ENCODE data around the gene MSI2. TPM values are rescaled to one million over a fixed set of nuclear protein-coding genes. Genes with fewer than 3 reads are reported as not detected.

Gene MSI2
- total RNA-seq, 1 donor from 2014 or later: 181 TPM

DNA sequence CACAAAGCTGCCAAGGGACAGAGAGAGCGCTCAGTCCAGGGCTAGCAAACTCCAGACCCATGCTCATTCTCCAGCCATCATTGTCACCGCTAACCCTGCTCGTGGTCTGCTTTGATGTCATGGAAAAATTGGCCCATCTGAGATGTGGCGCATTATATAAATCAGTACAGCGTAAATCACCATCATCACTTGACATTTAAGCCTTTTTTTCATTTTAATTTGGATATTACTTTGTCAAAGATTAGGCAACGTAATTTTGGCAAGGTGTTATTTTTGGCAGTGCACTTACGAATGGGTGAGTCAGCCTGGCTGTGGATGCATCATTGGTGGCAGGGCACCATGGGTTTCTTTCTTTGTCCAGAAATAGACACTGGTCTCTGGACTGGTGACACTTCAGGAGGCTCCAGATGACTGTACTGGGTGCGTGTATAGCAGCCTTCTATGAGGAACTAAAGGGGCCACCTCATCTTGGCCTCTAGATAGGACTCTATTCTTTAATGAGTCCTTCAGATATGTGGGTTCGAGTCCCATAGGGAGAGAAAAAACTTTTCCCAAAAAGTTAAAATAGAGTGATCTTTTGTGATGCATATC is 166.3 kb downstream of the MSI2 start:
- Mint-ChIP-seq H3K27me3 (ENCODE audit: low read depth) (no peaks in the 10 kb centered on the region), H3K4me1 (ENCODE audit: low read depth) (peaks cover 41% of the 10 kb centered on the region), H3K27ac (peak overlapping the region; percentile 38), H3K36me3 (ENCODE audit: low read depth) (peaks cover 19% of the 10 kb centered on the region), H3K4me3 (ENCODE audit: low read depth) (no peak overlapping the region), H3K9me3 (no peaks in the 10 kb centered on the region)
- no peak for DNase-seq (ENCODE audit: low spot score)
- intact Hi-C loops (cut with micrococcal nuclease): no loop called here

DNA sequence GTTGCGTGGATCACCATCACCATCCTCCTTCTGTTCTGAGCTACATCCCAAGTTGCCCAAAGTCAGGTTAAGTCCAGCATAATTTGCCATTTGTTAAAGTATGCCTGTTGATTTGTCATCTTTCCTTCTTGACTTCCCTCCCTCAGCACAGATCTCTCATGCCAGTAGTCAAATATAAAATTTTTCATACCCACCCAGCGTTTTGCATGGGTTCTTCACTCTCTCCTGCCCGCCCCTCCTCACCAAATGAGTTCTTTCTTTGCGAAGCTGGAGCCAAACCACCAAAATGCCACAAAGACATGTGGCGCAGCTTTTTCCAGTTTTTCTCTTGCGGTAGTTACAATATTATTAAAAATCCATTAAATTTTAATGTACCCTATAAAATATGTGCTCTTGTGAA is 167.2 kb downstream of the MSI2 start:
- Mint-ChIP-seq H3K27ac (no peak overlapping the region), H3K27me3 (ENCODE audit: low read depth) (no peaks in the 10 kb centered on the region), H3K4me1 (ENCODE audit: low read depth) (peaks cover 38% of the 10 kb centered on the region), H3K36me3 (ENCODE audit: low read depth) (peaks cover 19% of the 10 kb centered on the region), H3K4me3 (ENCODE audit: low read depth) (no peak overlapping the region), H3K9me3 (no peaks in the 10 kb centered on the region)
- intact Hi-C loops (cut with micrococcal nuclease): no loop called here
- DNase-seq (ENCODE audit: low spot score): no peak

DNA sequence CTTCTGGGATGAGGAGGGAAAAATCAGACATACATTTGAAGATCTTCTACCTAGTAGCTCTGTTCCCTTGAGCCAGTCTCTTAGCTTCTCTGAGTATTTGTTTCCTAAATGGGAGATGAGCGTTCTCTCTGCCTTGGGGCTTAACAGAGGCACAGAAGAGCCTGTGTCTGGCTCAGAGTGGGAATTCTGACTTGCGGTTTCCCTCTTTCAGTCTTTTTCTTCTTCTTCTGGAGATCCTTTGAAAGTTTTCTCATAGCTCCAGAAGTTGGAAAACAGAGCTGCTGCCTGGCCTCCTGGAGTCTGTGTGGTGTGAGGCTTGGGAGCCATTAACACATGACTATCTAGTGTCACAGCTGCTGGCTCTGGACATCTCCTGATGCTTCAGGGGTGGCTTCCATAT is 167.9 kb downstream of the MSI2 start:
- Mint-ChIP-seq H3K4me3 (ENCODE audit: low read depth) (no peak overlapping the region), H3K27ac (no peak overlapping the region), H3K27me3 (ENCODE audit: low read depth) (no peaks in the 10 kb centered on the region), H3K36me3 (ENCODE audit: low read depth) (peaks cover 19% of the 10 kb centered on the region), H3K9me3 (no peaks in the 10 kb centered on the region), H3K4me1 (ENCODE audit: low read depth) (peaks cover 37% of the 10 kb centered on the region)
- DNase-seq (ENCODE audit: low spot score): no peak
- intact Hi-C loops (cut with micrococcal nuclease): no loop called here

DNA sequence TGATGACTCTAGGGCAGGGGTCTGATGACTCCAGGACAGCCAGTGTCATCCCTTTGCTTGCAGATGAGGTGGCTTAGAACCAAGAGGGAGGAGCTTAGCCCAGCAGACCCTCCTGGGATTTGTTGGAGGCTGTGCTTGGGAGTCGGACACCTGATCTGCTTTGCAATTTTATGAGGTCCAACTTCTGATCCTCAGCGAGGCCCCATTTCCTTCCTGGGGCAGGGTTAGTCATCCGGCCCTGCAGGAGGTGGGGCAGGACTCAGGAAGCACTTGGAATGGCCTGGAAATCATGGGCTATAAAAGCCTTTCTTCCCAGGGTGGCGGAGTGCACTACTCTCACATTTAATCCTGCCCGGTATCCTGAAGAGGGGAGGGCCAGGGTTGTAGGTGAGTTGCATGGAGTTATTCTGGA is 168.5 kb downstream of the MSI2 start:
- H3K4me3 Mint-ChIP-seq (ENCODE audit: low read depth): no peak overlapping the region

DNA sequence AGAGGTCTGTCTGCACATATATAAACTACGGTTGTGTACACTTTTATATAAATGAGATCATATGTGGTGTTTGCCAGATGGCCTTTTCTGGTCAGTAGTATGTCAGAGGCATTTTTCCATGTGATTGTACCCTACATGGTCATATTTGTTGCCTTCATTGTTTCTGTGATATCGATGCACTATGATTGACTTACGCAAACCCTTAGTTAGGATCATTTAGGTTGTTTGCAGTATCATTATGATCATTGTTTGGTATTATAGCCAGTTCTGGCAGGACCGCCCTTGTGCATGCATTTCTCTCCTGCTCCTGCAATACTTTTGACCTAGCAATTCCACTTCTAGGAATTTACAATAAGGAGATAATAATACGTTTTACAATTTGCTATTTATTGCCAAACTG is 169.1 kb downstream of the MSI2 start:
- Mint-ChIP-seq H3K9me3 (no peaks in the 10 kb centered on the region), H3K4me1 (ENCODE audit: low read depth) (peaks cover 37% of the 10 kb centered on the region), H3K27me3 (ENCODE audit: low read depth) (no peaks in the 10 kb centered on the region), H3K4me3 (ENCODE audit: low read depth) (no peak overlapping the region), H3K36me3 (ENCODE audit: low read depth) (peaks cover 22% of the 10 kb centered on the region), H3K27ac (peak overlapping the region; percentile 13)
- DNase-seq (ENCODE audit: low spot score): no peak
- intact Hi-C loops (cut with micrococcal nuclease): no loop called here

More for the DNA sequence above, 168.5 kb downstream of the MSI2 start:
- H3K9me3 Mint-ChIP-seq: no peaks in the 10 kb centered on the region
- H3K27me3 Mint-ChIP-seq (ENCODE audit: low read depth): no peaks in the 10 kb centered on the region
- H3K27ac Mint-ChIP-seq: no peak overlapping the region
- intact Hi-C loops (cut with micrococcal nuclease): no loop called here
- H3K4me1 Mint-ChIP-seq (ENCODE audit: low read depth): peaks cover 37% of the 10 kb centered on the region
- DNase-seq (ENCODE audit: low spot score): no peak
- peaks cover 19% of the 10 kb centered on the region for H3K36me3 Mint-ChIP-seq (ENCODE audit: low read depth)

DNA sequence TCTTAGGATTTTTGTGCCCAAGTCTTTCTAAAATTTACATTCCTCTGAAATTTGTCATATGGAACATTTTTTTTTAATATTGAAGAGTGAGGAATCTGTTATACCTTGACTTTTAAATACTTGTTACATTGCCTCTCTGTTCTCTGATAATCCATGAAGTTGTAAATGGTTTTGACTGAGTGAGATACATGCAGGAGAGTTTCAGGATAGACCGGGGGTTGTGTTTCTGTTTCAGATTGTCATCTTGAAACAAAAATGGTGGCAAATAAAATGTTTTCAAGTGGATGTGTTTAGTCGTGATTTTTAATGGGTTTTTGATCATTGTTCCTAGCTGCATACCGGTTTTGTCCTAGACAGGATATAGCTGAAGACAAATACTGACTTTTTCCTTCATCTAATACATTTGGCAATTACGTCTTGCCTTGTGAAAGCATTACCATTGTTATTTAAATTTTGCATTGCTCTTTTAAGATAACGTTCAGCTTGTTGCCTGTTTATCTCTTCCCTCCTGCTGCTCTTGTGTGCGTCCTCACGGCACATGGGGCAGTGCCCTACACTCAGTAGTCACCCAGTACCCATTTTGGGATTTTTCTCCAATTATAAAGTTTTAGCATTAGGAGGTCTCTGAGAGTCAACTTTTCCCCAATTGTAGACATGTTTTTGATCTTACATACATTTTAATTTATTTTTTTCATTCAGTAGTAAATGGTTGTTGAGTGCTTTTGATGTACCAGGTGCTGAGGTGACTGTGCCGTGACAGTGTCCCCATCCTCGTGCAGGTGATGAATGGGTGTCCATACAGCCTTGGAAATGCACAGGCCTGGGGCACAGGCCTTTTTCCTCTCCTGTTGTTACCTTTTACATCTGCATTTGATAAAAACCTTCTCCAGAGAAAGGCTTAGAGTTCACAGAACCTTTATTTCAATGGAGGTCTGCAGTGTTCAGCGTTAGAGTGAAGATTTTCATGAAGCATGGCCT is 169.9 kb downstream of the MSI2 start:
- intact Hi-C loops (cut with micrococcal nuclease): loop anchor here (1.0 kb wide), 1 partner anchor 14 kb away; no protein-coding TSS in a partner anchor
- no peak for DNase-seq (ENCODE audit: low spot score)
- peaks cover 23% of the 10 kb centered on the region for H3K36me3 Mint-ChIP-seq (ENCODE audit: low read depth)
- peak overlapping the region; percentile 58 for H3K27ac Mint-ChIP-seq
- H3K27me3 Mint-ChIP-seq (ENCODE audit: low read depth): no peaks in the 10 kb centered on the region
- no peak overlapping the region for H3K4me3 Mint-ChIP-seq (ENCODE audit: low read depth)
- no peaks in the 10 kb centered on the region for H3K9me3 Mint-ChIP-seq
- peaks cover 41% of the 10 kb centered on the region for H3K4me1 Mint-ChIP-seq (ENCODE audit: low read depth)

DNA sequence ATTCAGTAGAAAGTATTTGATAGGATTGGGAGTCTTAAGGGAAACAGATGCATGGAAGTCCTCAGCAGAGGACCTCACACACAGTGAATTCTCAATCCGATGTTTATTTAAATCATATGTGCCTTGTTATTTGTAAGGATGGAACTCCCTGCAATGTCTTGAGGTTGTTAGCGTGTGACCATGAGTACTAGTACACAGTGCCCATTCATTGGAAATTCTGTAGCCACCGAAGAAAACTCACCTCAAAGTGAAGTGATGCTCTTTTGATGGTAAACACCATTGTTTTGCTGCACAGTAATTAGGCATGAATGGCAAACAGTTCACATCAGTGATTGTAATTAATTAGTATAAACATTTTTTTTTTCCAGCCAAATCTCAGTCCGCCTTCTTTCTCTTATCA is 173.6 kb downstream of the MSI2 start:
- peaks cover 29% of the 10 kb centered on the region for H3K4me1 Mint-ChIP-seq (ENCODE audit: low read depth)
- H3K27me3 Mint-ChIP-seq (ENCODE audit: low read depth): no peaks in the 10 kb centered on the region
- intact Hi-C loops (cut with micrococcal nuclease): no loop called here
- no peak for DNase-seq (ENCODE audit: low spot score)
- H3K27ac Mint-ChIP-seq: no peak overlapping the region
- H3K9me3 Mint-ChIP-seq: no peaks in the 10 kb centered on the region
- peaks cover 14% of the 10 kb centered on the region for H3K36me3 Mint-ChIP-seq (ENCODE audit: low read depth)
- no peak overlapping the region for H3K4me3 Mint-ChIP-seq (ENCODE audit: low read depth)

DNA sequence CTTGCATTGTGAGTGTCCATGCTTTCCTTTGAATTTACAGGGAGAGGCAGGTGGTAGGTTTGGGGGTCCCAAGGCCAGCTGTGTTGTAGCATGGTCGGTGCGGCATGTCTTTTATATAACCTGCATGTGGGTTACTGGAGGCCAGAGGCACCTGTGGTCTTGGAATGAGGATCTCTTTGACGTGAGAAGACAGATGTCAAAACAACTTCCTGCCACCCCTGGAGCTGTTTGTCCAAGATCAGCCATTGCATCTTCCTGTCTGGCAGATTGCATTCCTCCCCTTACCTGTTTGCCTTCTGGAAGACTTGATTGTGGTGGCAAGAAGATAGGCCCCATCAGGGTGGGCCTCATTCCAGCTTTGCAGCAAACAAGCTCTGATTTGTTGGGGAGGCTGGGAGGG is 175.1 kb downstream of the MSI2 start:
- Mint-ChIP-seq H3K36me3 (ENCODE audit: low read depth) (peaks cover 13% of the 10 kb centered on the region), H3K4me3 (ENCODE audit: low read depth) (no peak overlapping the region), H3K27me3 (ENCODE audit: low read depth) (no peaks in the 10 kb centered on the region), H3K27ac (no peak overlapping the region), H3K9me3 (no peaks in the 10 kb centered on the region), H3K4me1 (ENCODE audit: low read depth) (peaks cover 25% of the 10 kb centered on the region)
- DNase-seq (ENCODE audit: low spot score): no peak
- intact Hi-C loops (cut with micrococcal nuclease): no loop called here

DNA sequence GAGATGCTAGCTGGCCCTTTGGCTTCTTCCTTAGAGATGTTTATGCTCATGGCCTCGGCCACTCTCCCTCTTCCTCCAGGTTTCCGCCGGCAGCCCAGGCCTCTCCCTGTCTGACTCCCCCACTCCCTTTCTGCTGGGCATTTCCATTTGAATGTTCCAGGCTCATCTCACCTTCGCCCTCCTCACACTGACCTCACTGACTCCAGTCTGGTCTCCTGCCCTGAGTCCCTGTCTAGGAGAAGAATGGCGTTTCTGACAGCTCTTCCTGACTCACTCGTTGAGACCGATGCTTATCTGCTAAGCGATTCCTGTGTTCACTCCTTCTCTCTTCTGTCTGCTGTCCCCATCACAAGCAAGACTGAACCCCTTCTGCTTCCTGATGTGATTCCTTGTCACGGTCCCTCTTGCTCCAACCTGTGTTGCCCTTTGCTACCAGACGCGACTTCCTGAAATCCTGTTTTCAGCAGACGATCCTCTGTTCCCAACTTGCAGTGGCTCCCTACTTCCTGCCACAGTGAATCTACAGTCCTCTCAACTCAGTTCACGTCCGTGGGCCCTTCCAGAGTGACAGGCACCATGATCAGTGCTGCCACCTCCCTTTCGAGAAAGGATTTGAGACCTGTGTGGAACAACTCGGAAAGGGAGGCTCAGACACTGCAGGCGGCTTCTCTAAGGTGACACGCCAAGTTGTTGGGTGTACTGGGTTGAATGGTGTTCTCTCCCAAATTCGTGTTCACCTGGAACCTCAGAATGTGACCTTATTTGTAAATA is 176.4 kb downstream of the MSI2 start:
- Mint-ChIP-seq H3K27ac (peak overlapping the region; percentile 18), H3K9me3 (no peaks in the 10 kb centered on the region), H3K4me3 (ENCODE audit: low read depth) (no peak overlapping the region), H3K36me3 (ENCODE audit: low read depth) (peaks cover 24% of the 10 kb centered on the region), H3K4me1 (ENCODE audit: low read depth) (peaks cover 29% of the 10 kb centered on the region), H3K27me3 (ENCODE audit: low read depth) (no peaks in the 10 kb centered on the region)
- DNase-seq (ENCODE audit: low spot score): no peak
- intact Hi-C loops (cut with micrococcal nuclease): no loop called here

DNA sequence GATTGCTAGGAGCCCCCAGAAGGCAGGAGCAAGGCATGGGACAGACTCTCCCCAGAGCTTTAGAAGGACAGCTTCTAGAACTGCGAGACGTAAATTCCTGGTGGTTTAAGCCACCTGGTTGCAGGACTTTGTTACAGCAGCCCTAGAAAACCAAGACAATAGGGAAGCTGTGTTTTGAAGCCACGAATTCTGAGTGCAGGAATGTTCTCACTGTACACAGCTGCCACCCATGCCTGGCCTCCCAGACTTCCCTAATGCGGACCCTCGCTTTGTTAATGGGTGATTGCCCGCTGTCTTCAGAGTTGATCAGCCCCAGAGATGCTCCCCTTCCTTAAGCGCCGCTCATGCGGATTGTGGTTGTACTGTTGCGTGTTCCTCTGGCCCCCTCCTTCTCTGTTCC is 177.1 kb downstream of the MSI2 start:
- Mint-ChIP-seq H3K9me3 (no peaks in the 10 kb centered on the region), H3K36me3 (ENCODE audit: low read depth) (peaks cover 27% of the 10 kb centered on the region), H3K4me3 (ENCODE audit: low read depth) (no peak overlapping the region), H3K27me3 (ENCODE audit: low read depth) (no peaks in the 10 kb centered on the region), H3K27ac (no peak overlapping the region), H3K4me1 (ENCODE audit: low read depth) (peaks cover 35% of the 10 kb centered on the region)
- intact Hi-C loops (cut with micrococcal nuclease): no loop called here
- DNase-seq (ENCODE audit: low spot score): no peak

DNA sequence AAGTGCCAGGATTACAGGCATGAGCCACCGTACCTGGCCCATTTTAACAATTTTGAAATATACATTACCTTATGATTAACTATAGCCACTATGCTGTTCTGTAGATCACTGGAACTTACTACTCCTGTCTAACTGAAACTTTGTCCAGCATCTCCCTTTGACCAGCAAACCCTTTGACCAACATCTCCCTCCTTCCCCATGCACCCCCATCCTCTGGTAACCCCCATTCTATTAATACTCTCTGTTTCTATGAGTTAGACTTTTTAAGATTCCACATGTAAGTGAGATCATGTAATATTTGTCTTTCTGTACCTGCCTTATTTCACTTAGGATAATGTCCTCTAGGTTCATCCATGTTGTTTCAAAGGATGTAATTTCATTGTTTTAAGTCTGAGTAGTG is 178.0 kb downstream of the MSI2 start:
- H3K27me3 Mint-ChIP-seq (ENCODE audit: low read depth): no peaks in the 10 kb centered on the region
- H3K27ac Mint-ChIP-seq: no peak overlapping the region
- intact Hi-C loops (cut with micrococcal nuclease): no loop called here
- peaks cover 40% of the 10 kb centered on the region for H3K4me1 Mint-ChIP-seq (ENCODE audit: low read depth)
- DNase-seq (ENCODE audit: low spot score): no peak
- H3K4me3 Mint-ChIP-seq (ENCODE audit: low read depth): no peak overlapping the region
- peaks cover 32% of the 10 kb centered on the region for H3K36me3 Mint-ChIP-seq (ENCODE audit: low read depth)
- H3K9me3 Mint-ChIP-seq: no peaks in the 10 kb centered on the region

DNA sequence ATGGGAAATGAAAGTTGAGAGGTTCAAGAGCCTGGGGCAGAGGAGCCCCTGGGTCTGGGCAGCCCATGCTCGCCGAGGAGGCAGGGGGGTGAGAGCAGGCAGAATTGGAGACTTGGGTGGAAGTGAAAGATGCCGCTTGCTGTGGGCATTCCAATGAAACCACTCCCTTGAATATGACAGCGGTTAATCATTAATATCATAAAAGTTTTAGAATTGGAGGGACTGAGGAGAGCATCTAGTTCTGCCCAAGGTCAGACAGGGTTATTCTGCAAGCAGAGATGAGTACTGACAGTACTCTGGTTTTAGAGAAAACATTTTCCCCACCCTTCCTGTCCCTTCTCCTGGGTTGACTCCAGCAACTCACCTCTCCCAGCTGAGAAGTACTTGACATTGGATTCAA is 180.2 kb downstream of the MSI2 start:
- H3K36me3 Mint-ChIP-seq (ENCODE audit: low read depth): peaks cover 28% of the 10 kb centered on the region
- no peaks in the 10 kb centered on the region for H3K27me3 Mint-ChIP-seq (ENCODE audit: low read depth)
- intact Hi-C loops (cut with micrococcal nuclease): no loop called here
- H3K9me3 Mint-ChIP-seq: no peaks in the 10 kb centered on the region
- DNase-seq (ENCODE audit: low spot score): no peak
- H3K4me1 Mint-ChIP-seq (ENCODE audit: low read depth): peaks cover 53% of the 10 kb centered on the region
- H3K4me3 Mint-ChIP-seq (ENCODE audit: low read depth): no peak overlapping the region
- peak overlapping the region; percentile 18 for H3K27ac Mint-ChIP-seq

Data from activated T-helper 2 cell treated with anti-CD3 and anti-CD28 coated beads, Interferon-gamma antibody, Interleukin-2, Interleukin-4, amounts not matched to agents 10 μg/mL and 5 μg/mL and 100 μg/mL, durations not matched to agents 14 hours and 24 hours and 36 hours (primary cell).